Epithelial cell of proximal tubule (primary cell): ENCODE results near the gene NCEH1. TPM values are rescaled to one million over a fixed set of nuclear protein-coding genes. Genes with fewer than 3 reads are reported as not detected.

ENCODE experiments used
- DNase-seq: peaks from one replicate; pipeline ENCODE4 v3.0.0-alpha.2; 2011; ENCODE audit warnings: low read depth
- H3K4me3 ChIP-seq: 2 replicates; pipeline ENCODE4 v1.5.1; 2011; ENCODE audit warnings: low read depth, mild to moderate bottlenecking, low read length
- total RNA-seq: library from RNA; depleted of rRNA; stranded (reverse); fragments of >200 nt; gene quantifications from 2 replicates; pipeline ENCODE4 v1.2.3, GENCODE V29; 2015
- TF ChIP-seq, protein P1 (sequence below): conservative IDR thresholded peaks from 2 replicates; pipeline ENCODE4 v1.5.1; 2012; ENCODE audit warnings: low read depth, mild to moderate bottlenecking, low read length

Gene NCEH1
- total RNA-seq, 1 donor from 2014 or later = 72.9 TPM

- no peak for DNase-seq
- TF ChIP-seq, protein P1, sequence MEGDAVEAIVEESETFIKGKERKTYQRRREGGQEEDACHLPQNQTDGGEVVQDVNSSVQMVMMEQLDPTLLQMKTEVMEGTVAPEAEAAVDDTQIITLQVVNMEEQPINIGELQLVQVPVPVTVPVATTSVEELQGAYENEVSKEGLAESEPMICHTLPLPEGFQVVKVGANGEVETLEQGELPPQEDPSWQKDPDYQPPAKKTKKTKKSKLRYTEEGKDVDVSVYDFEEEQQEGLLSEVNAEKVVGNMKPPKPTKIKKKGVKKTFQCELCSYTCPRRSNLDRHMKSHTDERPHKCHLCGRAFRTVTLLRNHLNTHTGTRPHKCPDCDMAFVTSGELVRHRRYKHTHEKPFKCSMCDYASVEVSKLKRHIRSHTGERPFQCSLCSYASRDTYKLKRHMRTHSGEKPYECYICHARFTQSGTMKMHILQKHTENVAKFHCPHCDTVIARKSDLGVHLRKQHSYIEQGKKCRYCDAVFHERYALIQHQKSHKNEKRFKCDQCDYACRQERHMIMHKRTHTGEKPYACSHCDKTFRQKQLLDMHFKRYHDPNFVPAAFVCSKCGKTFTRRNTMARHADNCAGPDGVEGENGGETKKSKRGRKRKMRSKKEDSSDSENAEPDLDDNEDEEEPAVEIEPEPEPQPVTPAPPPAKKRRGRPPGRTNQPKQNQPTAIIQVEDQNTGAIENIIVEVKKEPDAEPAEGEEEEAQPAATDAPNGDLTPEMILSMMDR = no peak
- no peak overlapping the region for H3K4me3 ChIP-seq
Observed at GRCh38 chr3:172651936-172652625, 58.8 kb downstream of the NCEH1 start.

GRCh38 chr3:172649987-172650386 is 60.9 kb downstream of the NCEH1 start:
- no peak for DNase-seq
- TF ChIP-seq, protein P1 = no peak
- H3K4me3 ChIP-seq = no peak overlapping the region

DNA sequence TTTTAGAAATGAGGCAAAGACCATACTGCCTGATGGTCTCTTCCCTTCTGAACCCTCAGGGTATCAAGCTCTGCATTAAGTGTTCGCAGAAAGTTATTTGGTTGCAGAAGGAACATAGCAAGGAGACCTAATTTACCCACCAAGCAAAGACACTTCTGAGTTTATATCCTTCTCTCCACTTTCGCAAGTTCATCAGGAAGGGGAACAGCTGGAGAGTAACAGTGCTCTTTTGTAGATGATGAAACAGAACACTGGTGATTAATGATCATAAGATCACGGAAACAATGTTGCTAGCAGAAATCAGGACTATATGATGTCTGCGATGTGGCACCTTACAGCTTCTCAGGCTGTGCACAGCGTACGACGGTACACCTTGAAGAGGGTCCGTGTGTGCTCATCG is 62.1 kb downstream of the NCEH1 start:
- TF ChIP-seq, protein P1 = no peak
- no peak for DNase-seq
- no peak overlapping the region for H3K4me3 ChIP-seq

GRCh38 chr3:172647823-172648222 is 63.0 kb downstream of the NCEH1 start:
- H3K4me3 ChIP-seq = no peak overlapping the region
- DNase-seq = no peak
- TF ChIP-seq, protein P1 = no peak

DNA sequence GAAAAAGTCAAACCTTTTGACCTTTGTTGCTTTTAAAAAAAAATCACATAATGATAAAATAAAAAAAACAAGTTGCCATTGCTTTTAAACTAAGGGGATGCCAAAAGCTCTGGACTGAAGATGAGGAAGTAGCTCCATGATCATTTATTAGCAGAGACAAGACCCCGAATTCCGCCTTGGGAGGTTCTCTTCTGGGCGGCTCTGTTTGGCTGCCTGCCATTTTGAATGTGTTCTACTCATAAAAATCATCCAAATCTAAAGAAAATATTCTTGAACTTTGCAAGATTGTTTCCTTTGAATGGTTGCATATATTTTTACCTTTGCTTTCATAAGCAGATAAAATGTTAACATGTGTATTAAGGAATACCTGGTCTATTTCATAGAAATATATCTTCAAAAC is 63.8 kb downstream of the NCEH1 start:
- H3K4me3 ChIP-seq = no peak overlapping the region
- TF ChIP-seq, protein P1 = no peak
- no peak for DNase-seq

DNA sequence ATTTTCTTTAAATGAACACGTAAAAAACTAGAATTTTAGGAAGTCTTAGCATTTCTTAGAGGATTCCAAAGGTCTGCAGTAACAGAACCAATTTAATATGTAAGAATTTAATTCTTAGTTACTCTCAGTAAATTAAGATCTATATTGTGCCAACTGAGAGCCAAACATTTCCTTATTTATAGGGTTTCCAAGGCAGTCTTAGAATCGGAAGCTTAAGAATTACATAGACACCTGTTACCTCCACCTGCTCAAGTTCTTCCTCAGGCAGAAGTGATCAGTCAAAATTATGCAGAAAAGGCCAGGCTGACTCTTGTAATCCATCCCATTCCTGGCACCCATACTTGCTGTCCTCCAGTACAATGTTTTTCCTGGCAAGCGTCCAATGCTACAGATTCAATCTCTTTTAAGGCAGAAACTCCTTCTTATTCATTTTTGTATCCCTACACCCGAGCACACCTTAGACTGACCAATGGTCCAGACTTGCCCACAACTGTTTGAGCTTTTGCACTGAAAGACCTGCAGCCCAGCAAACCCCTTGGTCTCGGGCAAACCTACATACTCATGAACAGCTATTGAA is 64.3 kb downstream of the NCEH1 start:
- H3K4me3 ChIP-seq = no peak overlapping the region
- DNase-seq = no peak
- TF ChIP-seq, protein P1 = no peak

GRCh38 chr3:172644258-172644657 is 66.6 kb downstream of the NCEH1 start:
- no peak for DNase-seq
- no peak overlapping the region for H3K4me3 ChIP-seq
- TF ChIP-seq, protein P1 = no peak
